OCI-LY3 (cell line): ENCODE measurements around the gene MAP1LC3B.
"Not testable (repeated sequence)": the region's sequence is repeated elsewhere in the genome, so short reads cannot be mapped to it uniquely, and the experiment has no call there.

ENCODE experiments used
- H2AFZ ChIP-seq: fragments of 200-600, 300-600 bp; shearing (Covaris generic); 2 replicates; pipeline ENCODE4 v1.6.0; 2014; ENCODE audit warnings: antibody characterized with exemption, low read depth, low read length
- H3K27ac ChIP-seq: fragments of 200-600, 300-600 bp; sonication (generic); 2 replicates; pipeline ENCODE4 v1.5.1; 2014; ENCODE audit warnings: mild to moderate bottlenecking, low read length, moderate library complexity, mixed read lengths
- H3K27me3 ChIP-seq: fragments of 200-600, 300-600 bp; sonication (generic); 2 replicates; pipeline ENCODE4 v1.6.1; 2014; ENCODE audit warnings: low read depth, low read length, mixed read lengths
- H3K36me3 ChIP-seq: fragments of 200-600, 300-600 bp; sonication (generic); replicated peaks from 2 replicates; pipeline ENCODE3; 2014; ENCODE audit warnings: low read depth, low read length, mixed read lengths
- H3K4me1 ChIP-seq: fragments of 300-600, 200-600 bp; sonication (generic); 2 replicates; pipeline ENCODE4 v1.6.1; 2014; ENCODE audit warnings: low read length, mixed read lengths
- H3K4me2 ChIP-seq: fragments of 200-600, 300-600 bp; sonication (generic); 2 replicates; pipeline ENCODE4 v1.6.1; 2014; ENCODE audit warnings: low read length, mixed read lengths
- H3K4me3 ChIP-seq: fragments of 300-600, 200-600 bp; sonication (generic); 2 replicates; pipeline ENCODE4 v1.5.1; 2014; ENCODE audit warnings: antibody characterized with exemption, mild to moderate bottlenecking, low read length, moderate library complexity
- H3K79me2 ChIP-seq: fragments of 300-600, 200-600 bp; shearing (Covaris generic); 2 replicates; pipeline ENCODE4 v1.6.1; 2014; ENCODE audit warnings: mild to moderate bottlenecking, low read length, mixed read lengths
- H3K9ac ChIP-seq: fragments of 300-600, 200-600 bp; shearing (Covaris generic); 2 replicates; pipeline ENCODE4 v1.6.0; 2014; ENCODE audit warnings: mild to moderate bottlenecking, low read length, moderate library complexity
- H3K9me3 ChIP-seq: fragments of 200-600, 300-600 bp; shearing (Covaris generic); 2 replicates; pipeline ENCODE4 v1.6.1; 2014; ENCODE audit warnings: low read length, mixed read lengths; ENCODE audit not compliant: insufficient read depth
- H4K20me1 ChIP-seq: fragments of 200-600, 300-600 bp; sonication (generic); 2 replicates; pipeline ENCODE4 v1.6.1; 2016; ENCODE audit warnings: low read length, mixed read lengths; ENCODE audit not compliant: insufficient read depth
- EZH2phosphoT487 ChIP-seq: fragments of 200-600 bp; shearing (Covaris generic); IDR thresholded peaks from 2 replicates; pipeline ENCODE4 v1.6.1; 2018; ENCODE audit warnings: antibody characterized with exemption, mixed run types, low read depth
- TF ChIP-seq, protein P1 (sequence below): fragments of 200-600, 300-600 bp; sonication (generic); IDR thresholded peaks from 2 replicates; pipeline ENCODE4 v1.5.1; 2014; ENCODE audit warnings: antibody characterized with exemption, low read length, low read depth

The MAP1LC3B gene

DNA sequence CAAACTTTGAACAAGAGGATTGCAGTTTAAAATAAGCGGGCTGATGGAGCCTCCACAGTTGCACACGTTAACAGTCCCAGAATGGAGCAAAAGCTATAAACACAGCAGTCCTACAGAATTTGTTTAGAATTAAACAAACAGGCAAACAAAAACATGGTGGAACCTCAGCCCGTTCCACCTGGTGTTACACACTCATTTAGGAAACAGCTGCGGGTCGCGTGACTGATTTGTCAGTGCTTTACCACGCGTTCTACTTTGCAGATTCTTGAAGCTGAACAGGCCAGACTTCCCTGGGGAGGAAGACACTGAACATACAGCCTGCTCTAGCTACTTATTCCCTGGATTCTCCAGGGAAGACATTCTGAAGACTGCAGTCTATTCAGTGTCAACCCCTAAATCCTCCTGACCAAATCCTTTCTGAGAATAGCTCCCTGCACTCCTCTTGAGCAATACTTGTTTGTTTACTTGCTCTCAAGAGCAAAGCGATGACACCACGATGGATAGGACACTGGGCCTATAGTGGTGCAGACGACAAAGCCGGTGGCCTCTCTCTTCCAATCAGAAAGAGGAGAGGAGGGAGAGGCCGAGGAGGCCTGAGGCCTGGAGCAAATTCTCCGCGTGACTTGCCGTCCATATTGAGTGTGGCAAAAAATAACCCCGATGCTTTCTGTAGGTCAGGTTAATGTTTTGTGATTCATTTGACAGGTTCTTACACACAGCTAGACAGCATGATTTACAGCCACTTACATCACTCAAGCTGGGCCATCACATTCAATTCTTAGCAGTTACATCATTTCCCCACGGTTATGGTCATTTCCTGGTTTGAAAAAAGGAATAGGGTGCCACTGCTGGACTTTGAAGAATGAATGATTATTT lies 4.0 kb upstream of the MAP1LC3B start:
- peaks cover 4% of the 10 kb centered on the region; the same call in 1 of the 2 replicates for H4K20me1 ChIP-seq

DNA sequence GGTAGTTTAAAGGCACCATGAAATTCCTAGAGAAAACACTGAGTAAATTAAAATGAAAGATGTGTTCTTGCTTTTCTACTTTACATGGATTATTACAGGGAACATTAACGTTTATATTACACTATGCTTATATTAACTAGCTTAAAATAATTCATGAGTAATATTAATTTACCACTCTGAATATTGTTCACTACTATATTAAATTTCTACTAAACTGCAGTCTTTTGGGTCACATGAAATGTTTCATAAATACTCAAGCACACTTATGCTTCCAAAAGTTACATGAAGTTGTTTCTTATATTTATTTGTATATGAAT lies 3.4 kb upstream of the MAP1LC3B start:
- Histone ChIP-seq H3K36me3 (no peaks in the 10 kb centered on the region), H2AFZ (peak overlapping the region; percentile 72), H3K4me3 (peak overlapping the region; percentile 68), H3K9ac (peak overlapping the region; percentile 62), H3K9me3 (no peaks in the 10 kb centered on the region), H3K27me3 (no peaks in the 10 kb centered on the region), H4K20me1 (peaks cover 10% of the 10 kb centered on the region; the same call in 1 of the 2 replicates), H3K4me1 (peaks cover 34% of the 10 kb centered on the region), H3K27ac (peak overlapping the region; percentile 81), H3K4me2 (peak overlapping the region; percentile 82), H3K79me2 (peaks cover 12% of the 10 kb centered on the region)
- TF ChIP-seq EZH2phosphoT487, result no peak
- TF ChIP-seq, protein P1, sequence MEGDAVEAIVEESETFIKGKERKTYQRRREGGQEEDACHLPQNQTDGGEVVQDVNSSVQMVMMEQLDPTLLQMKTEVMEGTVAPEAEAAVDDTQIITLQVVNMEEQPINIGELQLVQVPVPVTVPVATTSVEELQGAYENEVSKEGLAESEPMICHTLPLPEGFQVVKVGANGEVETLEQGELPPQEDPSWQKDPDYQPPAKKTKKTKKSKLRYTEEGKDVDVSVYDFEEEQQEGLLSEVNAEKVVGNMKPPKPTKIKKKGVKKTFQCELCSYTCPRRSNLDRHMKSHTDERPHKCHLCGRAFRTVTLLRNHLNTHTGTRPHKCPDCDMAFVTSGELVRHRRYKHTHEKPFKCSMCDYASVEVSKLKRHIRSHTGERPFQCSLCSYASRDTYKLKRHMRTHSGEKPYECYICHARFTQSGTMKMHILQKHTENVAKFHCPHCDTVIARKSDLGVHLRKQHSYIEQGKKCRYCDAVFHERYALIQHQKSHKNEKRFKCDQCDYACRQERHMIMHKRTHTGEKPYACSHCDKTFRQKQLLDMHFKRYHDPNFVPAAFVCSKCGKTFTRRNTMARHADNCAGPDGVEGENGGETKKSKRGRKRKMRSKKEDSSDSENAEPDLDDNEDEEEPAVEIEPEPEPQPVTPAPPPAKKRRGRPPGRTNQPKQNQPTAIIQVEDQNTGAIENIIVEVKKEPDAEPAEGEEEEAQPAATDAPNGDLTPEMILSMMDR, result no peak

More for the DNA sequence above, 4.0 kb upstream of the MAP1LC3B start:
- Histone ChIP-seq H3K9ac (peak overlapping the region; percentile 62), H3K4me2 (peak overlapping the region; percentile 82), H3K4me1 (peaks cover 28% of the 10 kb centered on the region), H3K27ac (peak overlapping the region; percentile 81), H2AFZ (peak overlapping the region; percentile 85), H3K27me3 (no peaks in the 10 kb centered on the region), H3K4me3 (peak overlapping the region; percentile 68), H3K79me2 (peaks cover 6% of the 10 kb centered on the region), H3K36me3 (no peaks in the 10 kb centered on the region), H3K9me3 (no peaks in the 10 kb centered on the region)
- TF ChIP-seq, protein P1, result no peak
- no peak for TF ChIP-seq EZH2phosphoT487

DNA sequence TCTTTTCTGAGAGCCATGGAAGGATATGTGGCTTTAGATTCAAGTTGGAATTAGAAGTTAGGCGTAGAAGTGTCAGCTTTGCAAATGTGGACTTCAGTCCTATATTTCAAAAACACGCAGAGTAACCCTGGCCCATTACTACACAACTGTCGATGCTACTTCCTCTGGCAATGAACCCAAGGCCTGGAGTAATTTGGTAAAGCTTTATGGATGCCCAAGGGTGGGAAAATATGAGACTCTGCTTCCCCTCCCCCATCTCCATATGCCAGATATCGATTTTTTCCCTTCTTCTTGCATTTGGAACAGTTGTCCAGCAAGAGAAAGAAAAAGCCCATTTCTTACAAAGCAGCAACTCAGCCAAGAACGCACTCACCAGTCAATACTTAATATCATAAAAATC lies 2.9 kb upstream of the MAP1LC3B start:
- H3K27ac ChIP-seq, result no peak overlapping the region; the same call in 1 of the 2 replicates
- H3K27me3 ChIP-seq, result no peaks in the 10 kb centered on the region
- peaks cover 38% of the 10 kb centered on the region for H3K4me1 ChIP-seq
- H3K4me3 ChIP-seq, result no peak overlapping the region
- no peaks in the 10 kb centered on the region for H3K9me3 ChIP-seq
- peak overlapping the region; percentile 62; the same call in 1 of the 2 replicates for H3K9ac ChIP-seq
- no peak overlapping the region for H3K4me2 ChIP-seq
- no peak for TF ChIP-seq EZH2phosphoT487
- H3K79me2 ChIP-seq, result peaks cover 14% of the 10 kb centered on the region
- no peaks in the 10 kb centered on the region for H3K36me3 ChIP-seq
- H4K20me1 ChIP-seq, result peaks cover 14% of the 10 kb centered on the region; the same call in 1 of the 2 replicates
- H2AFZ ChIP-seq, result no peak overlapping the region

DNA sequence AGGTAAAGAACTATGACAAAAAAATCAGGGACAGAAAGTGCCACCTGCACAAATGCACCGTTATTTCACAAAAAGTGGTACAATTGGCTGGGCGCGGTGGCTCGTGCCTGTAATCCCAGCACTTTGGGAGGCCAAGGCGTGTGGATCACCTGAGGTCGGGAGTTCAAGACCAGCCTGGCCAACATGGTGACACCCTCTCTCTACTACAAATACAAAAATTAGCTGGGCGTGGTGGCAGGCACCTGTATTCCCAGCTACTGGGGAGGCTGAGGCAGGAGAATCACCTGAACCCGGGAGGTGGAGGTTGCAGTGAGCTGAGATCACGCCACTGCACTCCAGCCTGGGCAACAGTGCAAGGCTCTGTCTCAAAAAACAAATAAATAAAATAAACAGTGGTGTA lies 2.2 kb upstream of the MAP1LC3B start:
- not testable (repeated sequence) for H3K36me3 ChIP-seq, H3K9me3 ChIP-seq, H3K4me2 ChIP-seq, H2AFZ ChIP-seq, H3K27ac ChIP-seq, H3K9ac ChIP-seq, H3K4me3 ChIP-seq, H3K27me3 ChIP-seq
- peaks cover 36% of the 10 kb centered on the region for H3K4me1 ChIP-seq
- H4K20me1 ChIP-seq, result peaks cover 20% of the 10 kb centered on the region; the same call in 1 of the 2 replicates
- H3K79me2 ChIP-seq, result peaks cover 17% of the 10 kb centered on the region

DNA sequence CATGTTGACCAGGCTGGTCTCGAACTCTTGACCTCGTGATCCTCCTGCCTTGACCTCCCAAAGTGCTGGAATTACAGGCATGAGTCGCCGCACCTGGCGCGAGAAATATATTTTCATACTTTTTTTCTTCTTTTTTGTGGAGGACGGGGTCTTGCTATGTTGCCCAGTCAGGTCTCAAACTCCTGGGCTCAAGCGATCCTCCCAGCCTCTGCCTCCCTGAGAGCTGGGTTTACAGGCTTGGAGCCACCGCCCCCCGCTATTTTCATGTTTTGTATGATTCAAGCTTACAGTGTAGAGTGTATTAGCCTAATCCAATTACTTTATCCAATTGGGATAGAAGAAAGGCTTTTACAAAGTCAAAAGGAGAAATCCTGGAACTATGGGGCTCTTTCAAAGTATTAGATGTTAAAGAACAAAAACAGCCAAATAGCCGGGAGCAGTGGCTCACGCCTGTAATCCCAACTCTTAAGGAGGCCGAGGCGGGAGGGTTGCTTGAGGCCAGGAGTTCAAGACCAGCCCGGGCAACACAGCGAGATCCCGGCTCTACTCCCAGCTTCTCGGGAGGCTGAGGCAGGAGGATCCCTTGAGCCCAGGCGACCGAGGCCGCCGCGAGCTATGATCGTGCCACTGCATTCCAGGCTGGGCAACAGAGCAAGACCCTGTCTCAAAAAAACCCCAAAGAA lies 1.4 kb upstream of the MAP1LC3B start:
- no peak overlapping the region for H2AFZ ChIP-seq
- no peaks in the 10 kb centered on the region for H3K27me3 ChIP-seq
- H3K9me3 ChIP-seq, result no peaks in the 10 kb centered on the region
- H3K79me2 ChIP-seq, result peaks cover 23% of the 10 kb centered on the region
- peaks cover 26% of the 10 kb centered on the region; the same call in 1 of the 2 replicates for H4K20me1 ChIP-seq
- H3K4me2 ChIP-seq, result peak overlapping the region; percentile 94
- peak overlapping the region; percentile 78; the same call in 1 of the 2 replicates for H3K9ac ChIP-seq
- H3K4me1 ChIP-seq, result peaks cover 36% of the 10 kb centered on the region
- peak overlapping the region; percentile 84 for H3K4me3 ChIP-seq
- H3K36me3 ChIP-seq, result no peaks in the 10 kb centered on the region
- no peak for TF ChIP-seq EZH2phosphoT487
- TF ChIP-seq, protein P1, result no peak
- H3K27ac ChIP-seq, result no peak overlapping the region
